WTC11 (cell line): Measurements from ENCODE around the gene ADCK2.

Experiments used
- ATF3 ChIP-seq: sonication (generic); formaldehyde crosslinking; conservative IDR thresholded peaks from 2 replicates; pipeline ENCODE4 v1.8.1; 2022; ENCODE audit warnings: mild to moderate bottlenecking, missing genetic modification reagents
- ERG ChIP-seq: fragments of 250-450 bp; sonication (Bioruptor Pico); IDR thresholded peaks from 2 replicates; pipeline ENCODE4 v1.8.0; 2021; ENCODE audit warnings: mild to moderate bottlenecking
- ETV6 ChIP-seq: sonication (generic); formaldehyde crosslinking; IDR thresholded peaks from 2 replicates; pipeline ENCODE4 v1.8.1; 2022; ENCODE audit warnings: mild to moderate bottlenecking, missing genetic modification reagents
- PRDM15 ChIP-seq: sonication (generic); formaldehyde crosslinking; IDR thresholded peaks from 2 replicates; pipeline ENCODE4 v1.8.0; 2022; ENCODE audit warnings: missing genetic modification reagents
- RELA ChIP-seq: sonication (generic); formaldehyde crosslinking; IDR thresholded peaks from 2 replicates; pipeline ENCODE4 v1.8.1; 2022; ENCODE audit warnings: missing genetic modification reagents, mild to moderate bottlenecking, borderline replicate concordance
- USF1 ChIP-seq: sonication (generic); formaldehyde crosslinking; IDR thresholded peaks from 2 replicates; pipeline ENCODE4 v1.8.0; 2022; ENCODE audit warnings: mild to moderate bottlenecking, missing genetic modification reagents
- TF ChIP-seq, protein P1 (sequence below): fragments of 200-600 bp; IDR thresholded peaks from 2 replicates; pipeline ENCODE4 v1.8.0; 2022; ENCODE audit warnings: antibody characterized with exemption

GRCh38 chr7:140640060-140640637 is 32.6 kb upstream of the ADCK2 start:
- TF ChIP-seq, protein P1, sequence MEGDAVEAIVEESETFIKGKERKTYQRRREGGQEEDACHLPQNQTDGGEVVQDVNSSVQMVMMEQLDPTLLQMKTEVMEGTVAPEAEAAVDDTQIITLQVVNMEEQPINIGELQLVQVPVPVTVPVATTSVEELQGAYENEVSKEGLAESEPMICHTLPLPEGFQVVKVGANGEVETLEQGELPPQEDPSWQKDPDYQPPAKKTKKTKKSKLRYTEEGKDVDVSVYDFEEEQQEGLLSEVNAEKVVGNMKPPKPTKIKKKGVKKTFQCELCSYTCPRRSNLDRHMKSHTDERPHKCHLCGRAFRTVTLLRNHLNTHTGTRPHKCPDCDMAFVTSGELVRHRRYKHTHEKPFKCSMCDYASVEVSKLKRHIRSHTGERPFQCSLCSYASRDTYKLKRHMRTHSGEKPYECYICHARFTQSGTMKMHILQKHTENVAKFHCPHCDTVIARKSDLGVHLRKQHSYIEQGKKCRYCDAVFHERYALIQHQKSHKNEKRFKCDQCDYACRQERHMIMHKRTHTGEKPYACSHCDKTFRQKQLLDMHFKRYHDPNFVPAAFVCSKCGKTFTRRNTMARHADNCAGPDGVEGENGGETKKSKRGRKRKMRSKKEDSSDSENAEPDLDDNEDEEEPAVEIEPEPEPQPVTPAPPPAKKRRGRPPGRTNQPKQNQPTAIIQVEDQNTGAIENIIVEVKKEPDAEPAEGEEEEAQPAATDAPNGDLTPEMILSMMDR = no peak
- TF ChIP-seq RELA (CRISPR knock-in tag) (no peak), USF1 (CRISPR knock-in tag) (0 out of 2 replicates have a peak, but pooled peaks have one; percentile 26), ATF3 (CRISPR knock-in tag) (no peak), ERG (CRISPR knock-in tag) (no peak), PRDM15 (CRISPR knock-in tag) (no peak), ETV6 (CRISPR knock-in tag) (no peak)
